GM12878 (cell line): ENCODE measurements around the gene WHAMM. TPM values are rescaled to one million over a fixed set of nuclear protein-coding genes. Genes with fewer than 3 reads are reported as not detected.

Experiments used
- ATAC-seq: fragments of 200-7000 bp; cut with Tn5 transposase; 3 replicates; pipeline ENCODE4 v1.9.1; 2020; ENCODE audit warnings: mild to moderate bottlenecking, moderate library complexity
- BruUV-seq: library from RNA; stranded (reverse); fragments of 400-500 nt; replicated peaks from 2 replicates; lab custom pipeline; 2021; lab: Mats Ljungman, UMichigan
- CTCF ChIA-PET: fragments of 300-600 bp; sonication (Branson Sonifier 250); formaldehyde crosslinking; extraction: SDS; loops from one replicate; lab custom pipeline; 2021; ENCODE audit warnings: inconsistent platforms; lab: Yijun Ruan, JAX
- POLR2A ChIA-PET: fragments of 350-600 bp; formaldehyde crosslinking; extraction: SDS; loops from one replicate; lab custom pipeline; 2021; ENCODE audit warnings: inconsistent platforms; lab: Charles Lee
- RAD21 ChIA-PET: fragments of 300-600 bp; sonication (Branson Sonifier 250); formaldehyde crosslinking; loops from one replicate; lab custom pipeline; 2023; ENCODE audit warnings: antibody characterized with exemption; ENCODE audit not compliant: unreplicated experiment; lab: Charles Lee
- SMC1A ChIA-PET: fragments of 300-600 bp; sonication (Branson Sonifier 250); formaldehyde crosslinking; loops from one replicate; lab custom pipeline; 2023; ENCODE audit not compliant: unreplicated experiment, uncharacterized antibody; lab: Charles Lee
- DNase-seq: peaks from one replicate; pipeline ENCODE4 v3.0.0-alpha.2; 2011; ENCODE audit warnings: low read depth, low spot score
- FAIRE-seq: peaks from 3 replicates; lab custom pipeline; 2011; peaks lifted over from hg19 to GRCh38; lab: Jason Lieb, UNC
- H2AFZ ChIP-seq: 2 replicates; pipeline ENCODE4 v1.6.0; 2011; ENCODE audit warnings: low read depth, low read length, control low read depth; ENCODE audit not compliant: control insufficient read depth
- H3K27ac ChIP-seq: 2 replicates; pipeline ENCODE4 v1.5.1; 2011; ENCODE audit warnings: control low read depth; ENCODE audit not compliant: control insufficient read depth, insufficient read depth
- H3K27me3 ChIP-seq, 2 experiments: replicated peaks in 1 of 2; 2 replicates each; pipeline versions ENCODE4 v1.6.0 to v1.6.1; 2011; ENCODE audit warnings: low read length in 1 of 2; ENCODE audit not compliant: control insufficient read depth in 2 of 2, insufficient read depth in 2 of 2
- H3K36me3 ChIP-seq, 2 experiments: 2 replicates each; pipeline ENCODE4 v1.5.1; 2011; ENCODE audit warnings: low read length in 1 of 2; ENCODE audit not compliant: control insufficient read depth in 2 of 2, insufficient read depth in 2 of 2
- H3K4me1 ChIP-seq: 2 replicates; pipeline ENCODE4 v1.6.1; 2011; ENCODE audit warnings: mild to moderate bottlenecking, low read length, moderate library complexity, mixed read lengths; ENCODE audit not compliant: control insufficient read depth, insufficient read depth
- H3K4me2 ChIP-seq: 2 replicates; pipeline ENCODE4 v1.6.0; 2011; ENCODE audit warnings: control low read depth; ENCODE audit not compliant: control insufficient read depth, insufficient read depth
- H3K4me3 ChIP-seq: fragments of 200-600 bp; sonication (generic); 2 replicates; pipeline ENCODE4 v1.5.1; 2016
- H3K79me2 ChIP-seq: 2 replicates; pipeline ENCODE4 v1.6.0; 2011; ENCODE audit warnings: low read length; ENCODE audit not compliant: control insufficient read depth, insufficient read depth
- H3K9ac ChIP-seq: 2 replicates; pipeline ENCODE4 v1.8.0; 2011; ENCODE audit warnings: low read length, control low read depth, mixed read lengths; ENCODE audit not compliant: control insufficient read depth, insufficient read depth
- H3K9me3 ChIP-seq: replicated peaks from 3 replicates; pipeline ENCODE4 v1.5.1; 2011; ENCODE audit warnings: mild to moderate bottlenecking, low read length; ENCODE audit not compliant: control insufficient read depth, insufficient read depth
- H4K20me1 ChIP-seq: 2 replicates; pipeline ENCODE4 v1.6.0; 2011; ENCODE audit not compliant: control insufficient read depth, insufficient read depth
- CHD2 ChIP-seq: IDR thresholded peaks from 2 replicates; pipeline ENCODE4 v1.6.1; 2011; ENCODE audit warnings: low read depth, low read length, improper control_type of control experiment, borderline replicate concordance
- MEF2A ChIP-seq: IDR thresholded peaks from 2 replicates; pipeline ENCODE4 v1.6.1; 2011; ENCODE audit warnings: low read depth, mild to moderate bottlenecking, low read length, moderate library complexity; ENCODE audit not compliant: insufficient read depth
- RAD21 ChIP-seq: IDR thresholded peaks from 2 replicates; pipeline ENCODE4 v1.6.1; 2011; ENCODE audit warnings: mild to moderate bottlenecking, low read depth, low read length, moderate library complexity; ENCODE audit not compliant: insufficient read depth
- SMC3 ChIP-seq: IDR thresholded peaks from 2 replicates; pipeline ENCODE4 v1.6.1; 2011; ENCODE audit warnings: low read length, improper control_type of control experiment, borderline replicate concordance
- YY1 ChIP-seq: IDR thresholded peaks from 2 replicates; pipeline ENCODE4 v1.6.1; 2011; ENCODE audit warnings: low read depth, mild to moderate bottlenecking, low read length
- WGBS: methylation state at CpG from one replicate; pipeline ENCODE4 v1.1.6; 2016; ENCODE audit warnings: low lambda C conversion rate; ENCODE audit not compliant: insufficient replicate concordance, insufficient coverage; ENCODE audit errors: missing lambda C conversion rate; 5-methylcytosine and 5-hydroxymethylcytosine counted together
- in situ Hi-C: fragments of 300-500 bp; cut with MboI; formaldehyde crosslinking; loops from 9 replicates; pipeline ENCODE4 v1.14.3; 2018; ENCODE audit warnings: mixed read lengths
- intact Hi-C: fragments of 100-400 bp; cut with micrococcal nuclease; formaldehyde crosslinking; loops from one replicate; pipeline ENCODE4 v1.14.2; 2022; ENCODE audit not compliant: unreplicated experiment
- polyA plus RNA-seq, 11 experiments: library from polyadenylated mRNA; depleted of rRNA in 4 of 11; unstranded in 6 of 11; stranded (reverse) in 5 of 11; fragments of >200 nt; fragmentation: Nextera tagmentation in 4 of 11; fragmentation: Illumina TruSeq in 1 of 11; extraction: Ambion mirVana in 4 of 11; extraction: Trizol in 1 of 11; gene quantifications; 1 replicate in 1 of 11; 2 replicates in 10 of 11; pipeline versions ENCODE4 v1.2.1 to v1.2.3, GENCODE V29; 2011 to 2016; ENCODE audit warnings: inconsistent platforms in 2 of 11, missing spikeins in 2 of 11, low read depth in 1 of 11
- total RNA-seq, 4 experiments: library from RNA; depleted of rRNA in 3 of 4; stranded (reverse); fragments of >200 nt in 3 of 4; fragmentation: Illumina TruSeq in 1 of 4; extraction: Trizol in 1 of 4; gene quantifications; 2 replicates each; pipeline versions ENCODE4 v1.2.1 to v1.2.3, GENCODE V29; 2013 to 2021
- TF ChIP-seq, protein P1 (sequence below): fragments of 450-650 bp; IDR thresholded peaks from 2 replicates; pipeline ENCODE4 v1.6.1; 2016; ENCODE audit warnings: mild to moderate bottlenecking
- TF ChIP-seq, protein P2 (sequence below), 3 experiments: IDR thresholded peaks in 2 of 3; conservative IDR thresholded peaks in 1 of 3; 2 replicates each; pipeline ENCODE4 v1.5.1; 2011; ENCODE audit warnings: low read depth in 3 of 3, low read length in 3 of 3, mild to moderate bottlenecking in 3 of 3, control low read depth in 2 of 3, moderate library complexity in 2 of 3, inconsistent platforms in 1 of 3, mixed read lengths in 1 of 3; ENCODE audit not compliant: control insufficient read depth in 2 of 3, insufficient read depth in 1 of 3; ENCODE audit errors: extremely low read depth in 1 of 3
- TF ChIP-seq, protein P3 (sequence below): IDR thresholded peaks from 2 replicates; pipeline ENCODE4 v1.6.1; 2011; ENCODE audit warnings: mild to moderate bottlenecking, low read depth, low read length, moderate library complexity; ENCODE audit not compliant: insufficient replicate concordance
- TF ChIP-seq, protein P4 (sequence below): fragments of 450-650 bp; conservative IDR thresholded peaks from 2 replicates; pipeline ENCODE4 v1.6.1; 2017; ENCODE audit warnings: mild to moderate bottlenecking, moderate library complexity

Gene WHAMM
- total and polyA plus RNA-seq, 10 of the 15 experiments (the other 5 are each of a cell fraction or from before 2014, with no cell fraction given) = 0.87 to 6.7 (median 2.5) TPM

DNA sequence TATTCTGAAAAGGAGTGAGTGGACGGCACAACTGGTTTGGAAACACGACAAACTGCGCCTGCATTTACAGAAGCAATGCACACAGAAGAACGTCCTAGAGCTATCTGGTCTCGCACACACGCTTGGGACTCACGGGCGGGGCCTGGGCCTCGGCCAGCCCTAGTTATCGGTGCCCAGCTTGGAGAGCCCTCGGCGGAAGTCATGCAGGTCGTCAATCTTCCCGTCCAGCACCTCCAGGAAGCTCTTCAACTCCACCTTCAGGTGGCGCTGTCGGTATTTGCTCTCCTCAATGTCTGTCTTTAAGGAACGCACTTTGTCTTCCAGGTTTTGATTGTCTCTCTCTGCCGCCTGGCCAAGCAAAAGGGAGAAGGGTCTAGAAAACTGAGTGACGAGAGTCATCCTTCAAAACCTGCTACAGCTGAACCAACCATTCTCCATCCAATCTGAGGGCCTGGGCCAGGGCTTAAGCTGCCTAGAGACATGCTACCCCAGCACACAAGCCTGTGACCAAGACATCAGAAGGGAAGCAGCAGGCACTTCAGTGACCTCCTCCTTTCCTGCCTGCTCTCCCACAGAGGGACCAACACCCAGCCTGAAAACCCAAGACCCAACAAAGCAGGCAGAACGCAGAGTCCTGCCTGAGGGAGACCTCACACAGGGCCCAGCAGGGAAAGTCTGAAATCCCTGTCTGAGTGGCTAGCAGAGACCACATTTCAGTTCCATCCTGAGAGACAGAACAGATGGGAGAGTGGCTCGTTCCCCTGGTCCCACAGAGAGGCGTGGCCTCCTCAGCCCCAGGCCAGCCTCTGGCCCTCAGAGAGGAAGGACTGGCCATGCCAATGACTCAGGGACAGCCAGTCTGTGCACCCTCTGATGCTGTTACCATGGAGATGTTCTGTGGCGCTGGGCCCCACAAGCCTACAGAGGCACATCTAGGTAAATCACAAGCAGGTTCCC lies 40.4 kb downstream of the WHAMM start:
- H3K27me3 ChIP-seq = peaks cover 0 to 5% of the 10 kb centered on the region in 2 experiments; a peak in 1 of 4 replicates
- intact Hi-C loops = loop anchor here (2.0 to 10.0 kb wide), 2 partner anchors 95 to 151 kb away; no protein-coding TSS in a partner anchor
- H3K4me3 ChIP-seq = no peak overlapping the region
- no peaks in the 10 kb centered on the region for H3K79me2 ChIP-seq
- no peaks in the 10 kb centered on the region for H3K9me3 ChIP-seq
- TF ChIP-seq, protein P1, sequence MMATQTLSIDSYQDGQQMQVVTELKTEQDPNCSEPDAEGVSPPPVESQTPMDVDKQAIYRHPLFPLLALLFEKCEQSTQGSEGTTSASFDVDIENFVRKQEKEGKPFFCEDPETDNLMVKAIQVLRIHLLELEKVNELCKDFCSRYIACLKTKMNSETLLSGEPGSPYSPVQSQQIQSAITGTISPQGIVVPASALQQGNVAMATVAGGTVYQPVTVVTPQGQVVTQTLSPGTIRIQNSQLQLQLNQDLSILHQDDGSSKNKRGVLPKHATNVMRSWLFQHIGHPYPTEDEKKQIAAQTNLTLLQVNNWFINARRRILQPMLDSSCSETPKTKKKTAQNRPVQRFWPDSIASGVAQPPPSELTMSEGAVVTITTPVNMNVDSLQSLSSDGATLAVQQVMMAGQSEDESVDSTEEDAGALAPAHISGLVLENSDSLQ = peak; percentile 79
- TF ChIP-seq SMC3 (peak; percentile 63; the same call in 1 of the 2 replicates), MEF2A (no peak), RAD21 (peak; percentile 78), YY1 (peak; percentile 65), CHD2 (0 out of 2 replicates have a peak, but pooled peaks have one; percentile 15)
- TF ChIP-seq, protein P2, sequence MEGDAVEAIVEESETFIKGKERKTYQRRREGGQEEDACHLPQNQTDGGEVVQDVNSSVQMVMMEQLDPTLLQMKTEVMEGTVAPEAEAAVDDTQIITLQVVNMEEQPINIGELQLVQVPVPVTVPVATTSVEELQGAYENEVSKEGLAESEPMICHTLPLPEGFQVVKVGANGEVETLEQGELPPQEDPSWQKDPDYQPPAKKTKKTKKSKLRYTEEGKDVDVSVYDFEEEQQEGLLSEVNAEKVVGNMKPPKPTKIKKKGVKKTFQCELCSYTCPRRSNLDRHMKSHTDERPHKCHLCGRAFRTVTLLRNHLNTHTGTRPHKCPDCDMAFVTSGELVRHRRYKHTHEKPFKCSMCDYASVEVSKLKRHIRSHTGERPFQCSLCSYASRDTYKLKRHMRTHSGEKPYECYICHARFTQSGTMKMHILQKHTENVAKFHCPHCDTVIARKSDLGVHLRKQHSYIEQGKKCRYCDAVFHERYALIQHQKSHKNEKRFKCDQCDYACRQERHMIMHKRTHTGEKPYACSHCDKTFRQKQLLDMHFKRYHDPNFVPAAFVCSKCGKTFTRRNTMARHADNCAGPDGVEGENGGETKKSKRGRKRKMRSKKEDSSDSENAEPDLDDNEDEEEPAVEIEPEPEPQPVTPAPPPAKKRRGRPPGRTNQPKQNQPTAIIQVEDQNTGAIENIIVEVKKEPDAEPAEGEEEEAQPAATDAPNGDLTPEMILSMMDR (IDR thresholded peaks at IDR 0.05 in 2 of 3, conservative IDR thresholded peaks at IDR 0.05 in 1 of 3; ENCODE audit: control insufficient read depth in 2 of 3, extremely low read depth in 1 of 3, insufficient read depth in 1 of 3, low read depth in 3 of 3, low read length in 3 of 3) = peak; percentile 64; a peak in 5 of 6 replicates
- TF ChIP-seq, protein P3, sequence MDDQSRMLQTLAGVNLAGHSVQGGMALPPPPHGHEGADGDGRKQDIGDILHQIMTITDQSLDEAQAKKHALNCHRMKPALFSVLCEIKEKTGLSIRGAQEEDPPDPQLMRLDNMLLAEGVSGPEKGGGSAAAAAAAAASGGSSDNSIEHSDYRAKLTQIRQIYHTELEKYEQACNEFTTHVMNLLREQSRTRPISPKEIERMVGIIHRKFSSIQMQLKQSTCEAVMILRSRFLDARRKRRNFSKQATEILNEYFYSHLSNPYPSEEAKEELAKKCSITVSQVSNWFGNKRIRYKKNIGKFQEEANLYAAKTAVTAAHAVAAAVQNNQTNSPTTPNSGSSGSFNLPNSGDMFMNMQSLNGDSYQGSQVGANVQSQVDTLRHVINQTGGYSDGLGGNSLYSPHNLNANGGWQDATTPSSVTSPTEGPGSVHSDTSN = peak; percentile 82
- TF ChIP-seq, protein P4, sequence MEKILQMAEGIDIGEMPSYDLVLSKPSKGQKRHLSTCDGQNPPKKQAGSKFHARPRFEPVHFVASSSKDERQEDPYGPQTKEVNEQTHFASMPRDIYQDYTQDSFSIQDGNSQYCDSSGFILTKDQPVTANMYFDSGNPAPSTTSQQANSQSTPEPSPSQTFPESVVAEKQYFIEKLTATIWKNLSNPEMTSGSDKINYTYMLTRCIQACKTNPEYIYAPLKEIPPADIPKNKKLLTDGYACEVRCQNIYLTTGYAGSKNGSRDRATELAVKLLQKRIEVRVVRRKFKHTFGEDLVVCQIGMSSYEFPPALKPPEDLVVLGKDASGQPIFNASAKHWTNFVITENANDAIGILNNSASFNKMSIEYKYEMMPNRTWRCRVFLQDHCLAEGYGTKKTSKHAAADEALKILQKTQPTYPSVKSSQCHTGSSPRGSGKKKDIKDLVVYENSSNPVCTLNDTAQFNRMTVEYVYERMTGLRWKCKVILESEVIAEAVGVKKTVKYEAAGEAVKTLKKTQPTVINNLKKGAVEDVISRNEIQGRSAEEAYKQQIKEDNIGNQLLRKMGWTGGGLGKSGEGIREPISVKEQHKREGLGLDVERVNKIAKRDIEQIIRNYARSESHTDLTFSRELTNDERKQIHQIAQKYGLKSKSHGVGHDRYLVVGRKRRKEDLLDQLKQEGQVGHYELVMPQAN = no peak
- TF ChIP-seq, all 136 proteins: peak for 7
- FAIRE-seq (peak; percentile 91), DNase-seq (no peak), ATAC-seq (peak; percentile 82)
- Histone ChIP-seq H3K36me3 (no peaks in the 10 kb centered on the region), H3K4me2 (no peak overlapping the region), H2AFZ (0 out of 2 replicates have a peak overlapping the region, but pooled peaks have one; percentile 26), H3K4me1 (no peaks in the 10 kb centered on the region), H4K20me1 (no peaks in the 10 kb centered on the region), H3K27ac (no peak overlapping the region), H3K9ac (no peak overlapping the region)
- in situ Hi-C loops = no loop called here
- ChIA-PET POLR2A (interaction anchor here (0.7 kb wide), 1 partner anchor 136 kb away, joined by 3 read pairs; the partner anchor contains the start of gene RAMAC), SMC1A (interaction anchor here (1.0 to 2.3 kb wide), 7 partner anchors 39 to 162 kb away, joined by 3 to 16 read pairs (median 4); partner anchors contain the start of genes C15orf40, FSD2 and RAMAC), RAD21 (interaction anchor here (0.7 to 1.8 kb wide), 4 partner anchors 17 to 152 kb away, joined by 3 to 9 read pairs (median 4); no protein-coding TSS in a partner anchor), CTCF (interaction anchor here (0.5 to 4.8 kb wide), 21 partner anchors 9 to 525 kb away, joined by 3 to 43 read pairs (median 4); partner anchors contain the start of genes C15orf40 and RAMAC)
- 50% methylated on average over 23 of the region's 23 CpGs for WGBS
- BruUV-seq = no TSS peak
